GM19240 (cell line): Measurements from ENCODE around the gene CYP4A22.
"Not testable (repeated sequence)": the region's sequence is repeated elsewhere in the genome, so short reads cannot be mapped to it uniquely, and the experiment has no call there.

ENCODE experiments used
- DNase-seq: peaks from one replicate; pipeline ENCODE4 v3.0.0; 2011; ENCODE audit warnings: low spot score; ENCODE audit not compliant: insufficient read length

The CYP4A22 gene

DNA sequence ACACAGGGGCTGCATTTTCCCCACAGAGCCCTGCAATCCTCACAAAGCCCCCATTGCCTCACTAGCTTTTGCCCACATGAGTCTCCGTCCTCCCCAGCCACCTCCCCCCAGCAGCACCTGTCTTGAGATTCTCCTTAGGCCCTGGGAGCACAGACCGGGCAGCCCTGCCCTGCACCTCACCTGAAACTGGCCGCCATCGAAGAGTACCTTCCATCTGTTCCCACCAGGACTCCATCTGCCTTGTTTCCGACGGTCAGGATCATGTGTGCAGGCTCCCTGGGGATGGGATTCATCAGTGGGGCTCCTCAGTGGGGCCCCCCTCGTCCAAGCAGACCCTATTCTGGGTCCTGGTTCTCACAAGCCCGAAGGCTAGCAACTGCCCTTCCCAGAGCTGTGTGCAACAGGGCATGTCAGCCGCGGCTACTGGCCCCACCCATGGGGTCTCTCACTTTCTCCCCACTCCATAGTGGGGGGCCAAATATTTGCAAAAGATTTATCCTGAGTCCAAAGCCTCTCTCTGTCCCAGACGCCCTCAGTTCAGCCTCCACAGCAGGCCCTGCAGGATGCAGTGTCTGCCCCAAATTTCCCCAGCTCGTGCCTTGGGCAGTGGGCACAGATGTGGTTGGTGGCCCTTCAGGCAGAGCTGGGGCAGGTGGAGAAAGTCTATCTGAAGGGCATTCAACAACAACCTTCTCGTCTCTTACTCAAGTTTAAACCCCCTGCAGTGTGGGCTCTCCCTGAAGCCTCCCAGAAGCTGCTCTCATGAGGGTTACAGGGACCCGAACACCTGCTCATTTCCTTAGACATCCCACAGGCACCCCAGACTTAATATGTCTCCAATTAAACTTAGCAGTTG, 47.8 kb downstream of the CYP4A22 start:
- DNase-seq = no peak

DNA sequence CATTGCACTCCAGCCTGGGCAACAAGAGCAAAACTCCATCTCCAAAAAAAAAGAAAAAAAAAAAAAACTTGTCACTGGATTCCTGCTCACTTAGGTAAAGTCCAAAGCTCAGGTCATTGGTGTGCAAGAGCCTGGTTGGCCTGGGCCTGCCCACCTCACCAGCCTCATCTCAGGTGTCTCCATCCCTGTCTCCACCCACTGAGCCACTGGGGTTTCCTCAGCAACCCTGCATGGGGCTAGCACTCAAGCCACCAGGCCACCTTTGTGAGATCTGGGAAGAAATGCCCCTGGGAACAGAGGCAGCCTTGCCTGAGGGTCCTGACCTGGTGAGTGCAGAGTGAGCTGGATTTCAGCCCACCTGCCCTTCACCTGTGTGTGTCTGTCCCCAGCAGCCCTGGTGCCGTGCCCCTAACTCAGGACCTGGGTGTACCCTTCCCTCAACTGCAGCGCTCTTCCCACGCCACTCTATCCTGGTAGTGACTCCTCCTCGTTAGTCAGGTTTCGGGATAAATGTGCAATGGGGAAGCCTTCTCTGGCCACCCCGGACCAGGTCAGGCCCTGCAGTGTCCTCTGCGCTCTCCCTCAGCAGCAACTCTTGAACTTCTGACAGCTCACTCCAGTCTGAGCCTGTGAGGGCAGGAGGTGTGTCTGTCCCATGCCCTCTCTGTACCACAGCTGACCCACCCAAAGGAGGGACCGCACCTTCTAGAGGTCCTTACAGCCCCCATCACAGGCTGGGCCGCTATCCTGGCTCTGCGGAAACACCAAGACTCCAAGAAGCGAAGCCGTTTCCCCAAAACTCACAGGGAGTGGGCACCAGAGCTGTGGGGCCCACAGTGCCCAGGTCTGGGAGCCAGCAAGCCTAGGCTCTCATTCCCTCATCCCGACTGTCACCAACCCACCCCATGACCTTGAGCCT, 49.3 kb downstream of the CYP4A22 start:
- DNase-seq = no peak

DNA sequence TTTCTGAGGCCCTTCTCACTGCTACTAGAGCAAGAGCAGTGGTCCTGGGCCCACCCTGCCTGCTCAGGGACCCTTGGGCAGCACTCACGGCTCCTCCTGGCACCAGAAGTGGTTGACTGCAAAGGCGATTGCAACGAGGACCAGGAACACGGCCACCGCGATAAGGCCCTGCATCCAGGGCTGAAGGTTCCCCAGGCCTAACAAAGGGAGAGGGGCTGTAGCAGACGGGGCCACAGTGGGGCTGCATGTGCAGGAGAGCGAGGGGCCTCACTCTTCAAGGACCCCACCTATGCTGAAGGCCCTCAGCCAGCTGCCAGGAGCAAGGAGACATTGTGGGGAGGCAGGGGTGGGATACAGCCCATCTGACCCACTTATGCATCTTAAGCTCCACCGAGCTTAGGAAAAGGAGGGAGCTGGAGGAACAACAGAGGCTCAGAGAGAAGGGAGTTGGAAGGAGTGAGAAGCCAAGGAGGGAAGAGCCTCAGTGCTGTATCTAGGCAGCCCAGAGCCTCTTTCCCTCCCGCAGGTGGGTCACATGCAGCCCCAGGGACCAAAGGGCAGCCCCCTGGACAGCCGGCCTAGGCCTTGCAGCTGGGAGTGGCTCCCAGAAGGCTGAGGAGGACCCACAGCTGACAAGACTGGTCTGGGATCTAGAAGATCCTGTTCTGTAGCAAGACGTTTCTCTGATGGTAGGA, 50.1 kb downstream of the CYP4A22 start:
- DNase-seq = no peak

DNA sequence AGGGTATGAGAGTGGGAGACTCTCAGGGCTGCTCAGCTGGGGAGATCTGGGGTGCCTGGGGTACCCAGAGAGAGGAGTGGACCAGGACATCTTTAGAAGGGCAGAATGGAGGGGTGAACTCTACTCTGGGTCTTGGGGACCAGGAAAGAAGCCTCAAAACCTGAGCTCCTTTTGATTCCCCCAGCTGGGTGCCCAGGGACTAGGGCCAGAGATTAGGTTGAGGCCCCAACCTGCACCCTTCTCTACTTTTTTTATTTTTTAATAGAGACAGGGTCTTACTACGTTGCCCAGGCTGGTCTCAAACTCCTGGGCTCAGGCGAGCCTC, 50.6 kb downstream of the CYP4A22 start:
- no peak for DNase-seq

DNA sequence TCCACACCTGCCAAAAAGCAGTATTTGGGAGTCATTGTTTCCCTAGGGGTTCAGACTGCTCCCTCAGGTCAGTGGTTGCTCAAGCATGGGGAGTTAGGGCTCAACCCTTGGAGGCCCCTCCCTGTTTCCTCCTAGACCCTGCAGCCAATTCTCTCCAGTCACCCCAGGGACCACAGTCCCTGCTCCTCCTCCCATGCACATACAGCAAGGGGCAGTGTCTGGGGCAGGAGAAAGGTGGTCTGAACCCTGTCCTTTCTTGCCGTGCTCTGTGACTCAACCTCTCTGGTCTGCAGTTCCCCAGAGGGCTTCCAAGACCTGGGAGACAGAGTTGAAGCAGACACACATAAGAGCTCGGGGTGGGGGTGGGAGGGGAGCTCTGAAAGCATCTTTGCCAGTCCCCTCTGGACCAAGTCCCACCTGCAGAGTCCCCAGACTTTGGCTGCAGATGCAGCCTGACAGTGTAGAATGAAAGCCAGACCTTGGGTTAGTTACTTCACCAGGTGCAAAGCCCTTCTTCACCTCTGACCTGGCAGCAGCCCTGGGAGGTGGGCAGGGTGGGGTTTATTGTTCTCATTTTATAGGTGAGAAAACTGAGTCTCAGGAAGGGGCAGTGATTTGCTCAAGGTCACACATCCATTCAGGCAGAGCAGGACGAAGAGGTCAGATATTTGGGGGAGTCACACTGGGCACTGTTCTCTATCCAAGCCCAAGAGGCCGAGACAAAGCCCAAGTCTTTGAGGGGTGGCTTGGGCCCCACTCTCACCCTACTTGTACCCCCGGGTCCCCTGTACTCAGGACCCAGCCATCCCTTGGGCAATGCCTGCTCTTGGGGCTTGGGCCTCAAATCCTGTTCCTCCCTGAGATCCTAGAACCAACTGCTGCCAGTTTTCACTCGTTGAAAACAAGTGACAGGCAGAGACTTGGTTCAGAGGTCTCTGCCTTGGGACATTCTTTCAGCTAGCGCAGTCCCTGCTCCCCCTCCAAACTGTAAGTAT, 51.8 kb downstream of the CYP4A22 start:
- no peak for DNase-seq

DNA sequence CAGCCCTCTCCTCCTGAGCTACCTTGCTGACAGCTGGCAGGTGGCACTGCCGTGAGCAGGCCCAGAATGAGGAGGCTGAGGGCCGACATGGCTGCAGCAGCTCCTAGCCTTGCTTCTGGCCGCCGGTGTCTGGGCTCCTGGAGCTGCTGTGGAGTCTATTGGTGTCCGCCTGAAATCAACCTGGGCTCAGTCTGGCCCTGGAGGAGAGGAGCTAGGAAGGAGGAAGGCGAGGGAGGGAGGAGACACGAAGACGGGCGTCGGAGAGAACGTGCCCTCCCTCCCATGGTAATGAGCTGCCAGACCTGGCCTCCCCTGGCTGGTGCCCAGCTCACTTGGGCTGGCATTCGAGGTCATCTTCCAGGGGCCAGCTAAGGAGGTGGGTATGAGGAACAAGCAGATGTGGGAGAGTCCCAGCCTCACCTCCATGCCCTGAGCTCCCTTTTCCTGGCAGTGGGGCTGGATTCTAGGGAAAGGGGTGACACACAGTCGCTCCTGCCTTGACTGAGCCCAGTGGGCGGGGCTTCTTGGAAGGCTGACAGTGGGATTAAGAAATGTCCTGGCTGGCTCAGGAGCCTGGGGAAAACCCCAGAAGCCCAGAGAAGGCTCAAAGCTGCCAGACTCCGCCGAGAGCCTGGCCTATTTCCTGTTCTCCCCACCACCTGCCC, 52.7 kb downstream of the CYP4A22 start, which contains the start of gene PDZK1IP1:
TSS of gene PDZK1IP1 (minus strand) at position 193 of the 665 bp plus-strand sequence. CDS start at position 89, 104 bp downstream.
- DNase-seq = no peak

DNA sequence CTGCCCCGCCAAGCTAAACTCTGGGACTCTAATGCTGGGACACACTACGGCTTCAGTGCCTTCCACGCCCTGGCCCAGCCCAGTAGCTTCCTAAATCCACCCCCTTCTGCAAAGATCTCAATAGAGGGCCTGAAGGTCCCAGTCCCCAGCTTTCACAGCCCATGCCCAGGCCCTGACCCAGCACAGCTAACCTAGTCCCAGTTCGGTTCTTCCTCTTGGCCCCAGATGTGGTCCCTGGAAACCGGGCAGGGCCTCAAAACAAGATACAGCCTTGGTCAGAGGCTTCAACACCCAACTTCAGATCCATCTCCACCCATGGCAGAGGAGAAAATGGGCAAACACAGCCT, 53.2 kb downstream of the CYP4A22 start:
- DNase-seq = no peak

DNA sequence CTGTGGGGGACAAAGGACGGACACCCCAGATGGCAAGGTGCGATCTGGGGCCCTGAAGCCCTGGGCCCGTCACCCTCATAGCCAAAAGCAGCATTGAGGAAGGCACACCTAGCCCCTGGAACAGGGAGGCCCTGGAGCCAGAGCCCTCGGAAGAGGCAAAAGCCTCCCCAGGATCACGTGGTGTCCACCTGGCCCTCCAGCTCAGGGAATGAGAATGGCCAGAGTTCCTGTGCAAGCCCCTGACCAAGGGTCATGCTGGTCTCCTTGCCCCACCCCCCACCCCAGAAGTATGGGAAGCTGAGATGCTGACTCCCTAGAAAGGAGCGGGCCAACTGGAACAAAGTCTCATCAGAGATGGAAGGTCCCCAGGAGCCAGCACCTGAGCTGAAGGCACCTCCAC, 53.6 kb downstream of the CYP4A22 start:
- no peak for DNase-seq

DNA sequence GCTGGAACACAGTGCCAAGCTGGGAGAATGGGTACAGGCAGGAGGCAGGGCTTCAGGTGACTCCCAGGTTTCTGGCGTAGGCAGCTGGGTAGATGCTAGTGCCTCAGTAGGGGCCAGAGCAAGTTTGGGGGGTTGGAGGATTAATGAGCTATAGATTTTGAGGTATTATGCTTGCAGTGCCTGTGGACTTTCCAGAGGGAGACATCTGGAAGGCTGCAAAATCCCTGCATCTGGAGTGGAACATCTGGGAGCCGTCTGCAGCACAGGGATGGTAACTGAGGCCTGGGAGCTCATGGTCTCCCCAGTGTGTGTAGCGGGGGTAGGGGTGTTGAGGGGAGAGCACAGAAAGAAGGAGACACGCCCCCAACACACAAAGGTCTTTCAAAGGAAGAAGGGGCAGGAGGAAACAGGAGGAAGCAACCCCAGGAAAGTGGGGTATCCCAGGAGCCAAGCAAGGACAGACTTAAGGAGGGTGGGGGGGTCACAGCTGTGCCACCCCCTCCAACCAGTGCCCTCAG, 54.8 kb downstream of the CYP4A22 start:
- DNase-seq = no peak

DNA sequence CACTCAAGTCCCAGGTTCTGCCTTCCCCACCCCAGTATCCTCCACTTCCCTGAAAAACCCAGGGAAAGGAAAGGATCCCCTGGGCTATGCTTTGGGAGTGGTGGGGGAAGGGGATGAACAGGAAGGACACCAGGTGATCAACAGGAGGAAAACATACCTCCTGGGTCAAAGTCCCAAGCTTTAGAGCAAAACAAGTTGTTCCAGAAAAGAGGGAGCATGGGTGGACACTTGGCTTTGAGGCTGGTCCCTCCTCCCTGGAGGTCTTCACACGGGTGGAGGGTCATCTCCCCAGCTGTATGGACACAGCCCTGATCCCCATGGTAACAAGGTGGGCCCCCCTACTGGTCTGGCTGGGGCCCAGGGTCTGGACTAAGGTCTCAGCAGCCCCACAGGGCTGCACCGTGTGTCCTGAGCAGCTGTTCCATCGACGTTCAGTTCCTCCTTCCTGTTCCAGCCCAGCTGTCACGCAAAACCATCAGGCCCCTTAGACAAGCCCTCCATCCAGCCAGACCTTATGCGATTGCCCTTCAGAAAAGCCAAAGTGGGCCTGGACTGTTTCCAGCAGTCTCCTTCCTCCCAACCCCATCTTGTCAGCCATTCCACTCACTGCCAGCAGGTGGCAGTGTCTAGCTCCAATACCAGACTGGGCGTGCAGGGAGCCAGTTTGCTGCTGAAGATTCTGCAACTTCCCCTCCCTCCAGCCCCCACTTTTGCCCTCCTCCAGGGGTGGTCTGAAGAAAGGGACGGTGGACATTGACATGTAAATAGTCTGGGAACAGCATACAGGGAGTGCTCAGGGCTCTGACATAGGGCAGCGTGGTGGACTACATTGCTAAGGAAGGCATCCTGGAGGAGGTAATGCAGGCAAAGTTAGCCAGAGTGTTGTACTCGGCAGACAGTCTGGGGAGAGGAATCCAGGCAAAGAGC, 55.5 kb downstream of the CYP4A22 start:
- peak; percentile 76 for DNase-seq

DNA sequence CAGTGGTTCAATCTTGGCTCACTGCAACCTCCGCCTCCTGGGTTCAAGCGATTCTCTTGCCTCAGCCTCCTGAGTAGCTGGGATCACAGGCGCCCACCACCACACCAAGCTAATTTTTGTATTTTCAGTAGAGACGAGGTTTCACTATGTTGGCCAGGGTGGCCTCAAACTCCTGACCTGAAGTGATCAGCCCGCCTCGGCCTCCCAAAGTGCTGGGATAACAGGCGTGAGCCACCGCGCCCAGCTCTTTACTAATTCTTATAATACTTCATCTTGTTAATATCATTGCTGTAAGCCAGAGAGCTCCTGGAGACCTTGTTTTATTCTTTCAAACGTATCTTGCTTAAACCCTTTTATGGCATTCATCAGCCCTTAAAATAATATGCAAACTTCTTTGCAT, 56.3 kb downstream of the CYP4A22 start:
- not testable (repeated sequence) for DNase-seq

DNA sequence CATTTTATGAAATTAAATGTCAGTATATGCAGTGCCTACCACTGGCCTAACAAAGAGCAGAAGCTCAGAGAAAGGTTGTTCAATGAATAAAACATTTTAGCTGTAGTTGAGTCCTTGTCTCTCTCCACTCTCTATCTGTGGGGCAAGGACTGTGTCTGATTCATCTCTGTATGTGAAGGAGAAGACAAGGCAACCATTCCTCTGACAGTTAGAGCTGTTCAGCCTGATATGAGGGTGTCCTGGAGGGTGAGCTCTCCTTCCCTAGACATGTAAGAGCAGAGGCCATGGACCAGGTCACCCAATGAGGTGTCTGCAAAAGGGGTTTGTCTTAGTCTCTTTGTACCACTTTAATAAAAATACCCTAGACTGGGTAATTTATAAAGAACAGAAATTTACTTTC, 57.1 kb downstream of the CYP4A22 start:
- DNase-seq = no peak

DNA sequence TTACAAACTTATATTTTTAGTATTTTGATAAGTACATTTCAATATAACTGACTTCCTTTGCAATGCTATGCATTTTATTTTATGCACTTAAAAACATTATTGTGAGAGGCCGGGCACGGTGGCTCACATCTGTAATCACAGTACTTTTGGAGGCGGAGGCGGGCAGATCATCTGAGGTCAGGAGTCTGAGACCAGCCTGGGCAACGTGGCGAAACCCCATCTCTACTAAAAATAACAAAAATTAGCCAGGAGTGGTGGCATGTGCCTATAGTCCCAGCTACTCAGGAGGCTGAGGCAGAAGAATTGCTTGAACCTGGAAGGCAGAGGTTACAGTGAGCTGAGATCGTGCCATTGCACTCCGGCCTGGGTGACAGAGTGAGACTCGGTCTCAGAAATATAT, 58.7 kb downstream of the CYP4A22 start:
- DNase-seq = not testable (repeated sequence)

DNA sequence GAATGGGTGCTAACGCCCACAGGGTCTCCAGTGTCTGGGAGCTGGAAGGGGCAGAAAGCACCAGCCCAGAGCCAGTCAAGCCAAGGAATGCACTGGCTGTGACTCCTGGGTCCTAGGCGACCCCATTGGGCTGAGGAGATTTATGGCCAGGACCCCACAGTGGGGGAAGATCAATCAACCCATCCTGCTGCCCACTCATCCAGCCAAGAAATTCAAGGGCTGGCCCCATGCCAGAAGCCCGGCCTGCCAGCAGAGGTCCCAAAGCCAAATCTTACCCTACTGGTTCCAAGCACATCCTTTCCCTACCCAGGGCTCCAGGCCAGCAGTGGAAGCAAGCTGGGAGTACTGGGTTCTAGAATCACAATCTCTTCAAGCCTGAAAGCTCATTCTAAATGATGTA, 59.4 kb downstream of the CYP4A22 start:
- no peak for DNase-seq

DNA sequence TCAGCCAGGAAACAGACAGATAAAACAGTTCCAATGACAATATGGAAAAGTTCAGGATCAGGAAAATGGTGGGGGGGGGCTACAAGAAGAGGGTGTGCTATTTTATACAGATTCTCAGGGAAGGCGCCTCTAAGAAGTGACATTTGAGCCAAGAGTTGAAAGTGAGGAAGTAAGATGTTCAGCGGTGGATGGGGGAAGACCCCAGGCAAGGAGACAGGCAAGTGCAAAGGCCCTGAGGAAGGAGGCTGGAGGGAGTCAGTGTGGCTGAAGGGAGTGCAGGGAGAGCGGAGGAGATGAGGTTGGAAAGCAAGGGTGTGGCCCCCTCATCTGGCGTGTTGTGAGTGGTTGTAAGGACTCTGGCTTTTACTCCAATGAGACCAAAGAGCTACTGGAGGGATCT, 61.0 kb downstream of the CYP4A22 start:
- no peak for DNase-seq
